GM10266 (cell line): ENCODE measurements around the gene TOP3A.

Experiments used
- DNase-seq: peaks from one replicate; pipeline ENCODE4 v3.0.0; 2012; ENCODE audit errors: extremely low spot score
- CTCF ChIP-seq: IDR thresholded peaks from 2 replicates; pipeline ENCODE4 v1.5.1; 2012; ENCODE audit warnings: mild to moderate bottlenecking, low read depth; ENCODE audit not compliant: control insufficient read depth, insufficient read depth; ENCODE audit errors: missing control alignments

The TOP3A gene

GRCh38 chr17:18245038-18245776 is 69.6 kb downstream of the TOP3A start:
- no peak for DNase-seq
- TF ChIP-seq CTCF, result no peak

- TF ChIP-seq CTCF, result no peak
- no peak for DNase-seq
These were observed 73.4 kb downstream of the TOP3A start for GRCh38 chr17:18241229-18241871.

GRCh38 chr17:18240449-18240848 is 74.3 kb downstream of the TOP3A start:
- DNase-seq, result no peak
- TF ChIP-seq CTCF, result no peak

GRCh38 chr17:18238299-18238698 is 76.5 kb downstream of the TOP3A start:
- DNase-seq, result no peak

GRCh38 chr17:18237461-18237860 is 77.3 kb downstream of the TOP3A start:
- TF ChIP-seq CTCF, result no peak
- no peak for DNase-seq

More at GRCh38 chr17:18238299-18238698, 76.5 kb downstream of the TOP3A start:
- no peak for TF ChIP-seq CTCF

GRCh38 chr17:18236494-18236893 is 78.3 kb downstream of the TOP3A start:
- DNase-seq, result no peak
- no peak for TF ChIP-seq CTCF

GRCh38 chr17:18235743-18236256 is 79.0 kb downstream of the TOP3A start:
- TF ChIP-seq CTCF, result no peak
- no peak for DNase-seq
